Breast epithelium (tissue), 4 donors: Measurements from ENCODE around the gene KIF12. TPM values are rescaled to one million over a fixed set of nuclear protein-coding genes. Genes with fewer than 3 reads are reported as not detected.

Experiments used
- DNase-seq, 2 donors: peaks; one replicate each; pipeline ENCODE4 v3.0.0-alpha.2; 2019; ENCODE audit warnings: low spot score in 2 of 2
- H3K27ac ChIP-seq, 2 donors: fragments of 200-600 bp; sonication (generic) in 1 of 2; one replicate each; pipeline ENCODE4 v1.5.1; 2016 to 2019; ENCODE audit warnings: mild to moderate bottlenecking in 1 of 2
- H3K27me3 ChIP-seq, 2 donors: fragments of 200-600 bp; sonication (generic) in 1 of 2; one replicate each; pipeline versions ENCODE4 v1.5.1 to v1.6.0; 2017 to 2019; ENCODE audit warnings: control low read depth in 1 of 2, mild to moderate bottlenecking in 1 of 2
- H3K36me3 ChIP-seq: fragments of 200-600 bp; one replicate; pipeline ENCODE4 v1.5.1; 2019
- H3K4me1 ChIP-seq, 2 donors: fragments of 200-600 bp; sonication (generic); one replicate each; pipeline ENCODE4 v1.5.1; 2016 to 2019; ENCODE audit warnings: control low read depth in 1 of 2
- H3K4me3 ChIP-seq, 3 donors: fragments of 200-600 bp; sonication (generic); 1 replicate in 2 of 3; 2 replicates in 1 of 3; pipeline ENCODE4 v1.5.1; 2016 to 2019; ENCODE audit warnings: mild to moderate bottlenecking in 3 of 3, moderate library complexity in 2 of 3
- H3K9me3 ChIP-seq, 2 donors: fragments of 200-600 bp; sonication (generic) in 1 of 2; one replicate each; pipeline ENCODE4 v1.5.1; 2016 to 2019; ENCODE audit warnings: control low read depth in 1 of 2
- POLR2A ChIP-seq: fragments of 450-650 bp; IDR thresholded peaks from one replicate; pipeline ENCODE4 v1.6.1; 2016; ENCODE audit warnings: antibody characterized with exemption, mild to moderate bottlenecking, moderate library complexity
- POLR2AphosphoS5 ChIP-seq, 3 donors: sonication (generic); formaldehyde crosslinking; IDR thresholded peaks; one replicate each; pipeline ENCODE4 v1.6.1; 2017; ENCODE audit warnings: antibody characterized with exemption in 3 of 3
- intact Hi-C: fragments of 100-400 bp; cut with DNase I; formaldehyde crosslinking; loops from one replicate; pipeline ENCODE4 v1.15.1; 2023; ENCODE audit warnings: low total_unique reads
- total RNA-seq, 3 donors: library from RNA; depleted of rRNA; stranded (reverse); fragments of >200 nt; gene quantifications; one replicate each; pipeline ENCODE4 v1.1.0, GENCODE V29; 2016
- TF ChIP-seq, protein P1 (sequence below), 3 donors: fragments of 450-650 bp; IDR thresholded peaks; one replicate each; pipeline ENCODE4 v1.5.1; 2016 to 2017; ENCODE audit warnings: antibody characterized with exemption in 3 of 3, mild to moderate bottlenecking in 3 of 3, moderate library complexity in 3 of 3

Gene KIF12
- total RNA-seq, 3 donors from 2014 or later = 14.4 to 34.4 TPM; not detected in 1

DNA sequence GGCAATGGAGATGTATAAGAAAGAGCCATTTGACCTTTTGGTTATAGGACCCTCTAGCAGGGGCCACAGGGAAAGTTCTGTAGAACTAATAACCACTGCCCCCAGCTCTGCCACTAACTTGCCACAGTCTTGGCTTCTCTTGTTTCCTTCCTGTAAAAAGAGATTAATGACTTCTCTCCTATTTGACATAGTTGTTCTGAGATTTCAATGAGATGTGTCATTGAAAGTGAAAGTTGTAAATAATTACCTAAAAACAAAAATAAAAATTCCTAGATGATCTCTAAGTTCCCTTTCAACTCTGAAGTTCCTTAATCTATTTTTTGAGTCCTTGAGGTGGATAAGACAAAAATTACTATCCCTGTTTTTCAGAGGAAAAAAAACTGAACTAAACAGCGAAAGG is 1.4 kb upstream of the KIF12 start:
- no peak for DNase-seq

DNA sequence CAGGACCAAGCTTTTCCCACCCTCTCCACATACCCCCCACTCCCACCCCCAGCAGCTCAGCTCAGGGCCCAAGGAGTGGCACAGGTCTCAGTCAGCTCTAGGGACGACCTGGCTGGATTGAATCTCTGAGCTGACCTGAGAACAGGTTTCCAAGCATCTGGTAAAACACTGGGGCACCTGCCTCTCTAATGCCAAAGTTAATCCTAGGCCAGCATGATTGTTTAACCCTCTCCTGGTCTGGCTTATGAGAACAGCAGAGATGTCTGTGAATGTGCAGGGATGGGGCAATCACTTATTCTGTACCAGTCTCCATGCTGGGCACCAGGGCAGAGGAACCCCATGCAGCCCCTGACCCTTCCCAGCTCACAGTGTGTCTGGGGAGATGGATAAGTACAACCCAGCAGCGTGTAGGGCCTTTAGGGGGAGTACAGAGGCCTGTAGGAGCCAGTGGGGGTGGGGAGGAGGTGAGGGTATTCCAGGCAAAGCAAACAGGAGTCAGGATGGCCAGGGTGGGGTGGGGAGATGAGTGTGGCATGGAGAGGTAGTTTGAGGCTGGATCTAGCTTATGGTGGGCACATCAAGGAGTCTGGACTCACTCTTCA is 678 bp upstream of the KIF12 start:
- DNase-seq = no peak
- no peaks in the 10 kb centered on the region for H3K27me3 ChIP-seq
- intact Hi-C loops = no loop called here
- peak overlapping the region in 1 of 2 donors; percentile 59 for H3K27ac ChIP-seq
- H3K4me3 ChIP-seq = no peak overlapping the region
- no peaks in the 10 kb centered on the region for H3K36me3 ChIP-seq
- H3K9me3 ChIP-seq = peaks cover 0 to 4% of the 10 kb centered on the region in 2 donors
- TF ChIP-seq POLR2A = no peak
- TF ChIP-seq, protein P1, sequence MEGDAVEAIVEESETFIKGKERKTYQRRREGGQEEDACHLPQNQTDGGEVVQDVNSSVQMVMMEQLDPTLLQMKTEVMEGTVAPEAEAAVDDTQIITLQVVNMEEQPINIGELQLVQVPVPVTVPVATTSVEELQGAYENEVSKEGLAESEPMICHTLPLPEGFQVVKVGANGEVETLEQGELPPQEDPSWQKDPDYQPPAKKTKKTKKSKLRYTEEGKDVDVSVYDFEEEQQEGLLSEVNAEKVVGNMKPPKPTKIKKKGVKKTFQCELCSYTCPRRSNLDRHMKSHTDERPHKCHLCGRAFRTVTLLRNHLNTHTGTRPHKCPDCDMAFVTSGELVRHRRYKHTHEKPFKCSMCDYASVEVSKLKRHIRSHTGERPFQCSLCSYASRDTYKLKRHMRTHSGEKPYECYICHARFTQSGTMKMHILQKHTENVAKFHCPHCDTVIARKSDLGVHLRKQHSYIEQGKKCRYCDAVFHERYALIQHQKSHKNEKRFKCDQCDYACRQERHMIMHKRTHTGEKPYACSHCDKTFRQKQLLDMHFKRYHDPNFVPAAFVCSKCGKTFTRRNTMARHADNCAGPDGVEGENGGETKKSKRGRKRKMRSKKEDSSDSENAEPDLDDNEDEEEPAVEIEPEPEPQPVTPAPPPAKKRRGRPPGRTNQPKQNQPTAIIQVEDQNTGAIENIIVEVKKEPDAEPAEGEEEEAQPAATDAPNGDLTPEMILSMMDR (IDR thresholded peaks at IDR 0.05) = no peak
- TF ChIP-seq POLR2AphosphoS5 (IDR thresholded peaks at IDR 0.05) = no peak
- no peaks in the 10 kb centered on the region for H3K4me1 ChIP-seq

More for the DNA sequence above, 1.4 kb upstream of the KIF12 start:
- no peaks in the 10 kb centered on the region for H3K27me3 ChIP-seq
- intact Hi-C loops = no loop called here
- TF ChIP-seq, protein P1 (IDR thresholded peaks at IDR 0.05) = no peak
- TF ChIP-seq POLR2A (no peak), POLR2AphosphoS5 (IDR thresholded peaks at IDR 0.05) (no peak)
- H3K4me3 ChIP-seq = no peak overlapping the region
- no peaks in the 10 kb centered on the region for H3K36me3 ChIP-seq
- no peak overlapping the region for H3K27ac ChIP-seq
- H3K9me3 ChIP-seq = peaks cover 0 to 4% of the 10 kb centered on the region in 2 donors
- H3K4me1 ChIP-seq = no peaks in the 10 kb centered on the region

DNA sequence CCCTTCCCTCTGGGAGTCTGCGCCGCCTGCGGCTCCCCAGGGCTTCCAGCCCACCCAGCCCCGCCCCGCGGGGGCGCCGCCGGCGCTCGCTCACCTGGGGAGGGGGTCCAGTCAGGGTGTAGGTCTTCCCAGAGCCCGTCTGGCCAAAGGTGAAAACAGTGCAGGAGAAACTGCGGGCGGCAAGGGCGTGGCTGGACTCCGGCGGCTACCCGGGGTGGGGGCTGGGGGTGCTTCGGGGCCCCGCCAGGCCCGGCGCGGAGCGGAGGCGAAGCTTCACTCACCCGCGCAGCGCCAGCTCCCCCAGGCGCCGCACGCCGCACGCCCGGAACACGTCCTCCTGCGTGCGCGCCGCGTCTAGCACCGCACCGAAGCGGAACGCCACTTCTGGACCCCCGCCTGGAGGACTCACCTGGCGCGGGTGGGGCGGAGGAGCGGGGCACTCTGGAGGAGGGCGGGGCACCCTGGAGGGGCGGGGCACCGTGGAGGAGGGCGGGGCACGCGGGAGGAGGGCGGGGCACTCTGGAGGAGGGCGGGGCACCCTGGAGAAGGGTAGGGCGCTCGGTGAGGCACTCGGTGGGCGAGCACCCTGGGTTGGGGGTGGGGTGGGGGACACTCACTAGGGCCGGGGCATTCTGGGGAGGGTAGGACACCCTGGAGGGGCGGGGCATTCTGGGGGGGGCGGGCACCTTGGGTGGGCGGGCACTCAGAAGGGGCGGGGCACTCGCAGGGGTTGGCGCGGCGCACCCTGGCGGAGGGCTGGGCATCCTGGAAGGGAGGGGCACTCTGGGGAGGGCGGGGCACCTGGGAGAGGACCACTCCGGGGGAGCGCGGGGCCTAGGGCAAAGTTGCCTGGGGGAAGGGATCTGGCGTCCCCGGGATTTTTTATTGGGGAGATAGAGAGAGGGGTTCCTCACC is 814 bp downstream of the KIF12 start:
- DNase-seq = peak in 1 of 2 donors; percentile 82
- no peak for TF ChIP-seq POLR2AphosphoS5 (IDR thresholded peaks at IDR 0.05)
- TF ChIP-seq, protein P1 (IDR thresholded peaks at IDR 0.05) = no peak
- TF ChIP-seq POLR2A = no peak
- Histone ChIP-seq H3K9me3 (peaks cover 0 to 4% of the 10 kb centered on the region in 2 donors), H3K4me3 (peak overlapping the region; percentile 20 to 68 (median 61)), H3K27ac (peak overlapping the region; percentile 0 to 79), H3K36me3 (no peaks in the 10 kb centered on the region), H3K27me3 (no peaks in the 10 kb centered on the region), H3K4me1 (no peaks in the 10 kb centered on the region)
- intact Hi-C loops = no loop called here

DNA sequence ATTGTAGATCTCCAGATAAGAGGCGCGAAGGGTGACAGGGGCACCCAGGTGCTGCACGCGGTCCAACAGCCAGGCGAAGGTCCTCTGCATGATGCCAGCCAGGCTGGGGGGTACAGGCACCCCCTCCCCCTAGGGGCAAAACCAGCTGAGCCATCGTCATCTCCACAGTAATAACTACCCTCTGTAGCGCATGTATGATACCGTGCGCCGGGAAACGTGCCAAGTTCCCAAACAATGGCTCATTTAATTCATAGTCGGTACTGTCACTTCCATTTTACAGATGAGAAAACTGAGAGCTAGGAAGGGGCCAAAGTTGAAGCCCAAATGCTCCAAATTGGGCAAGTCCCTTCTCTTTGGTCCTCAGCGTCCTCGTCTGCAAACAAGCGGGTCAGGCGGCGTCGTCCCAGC is 1.5 kb downstream of the KIF12 start:
- no peaks in the 10 kb centered on the region for H3K4me1 ChIP-seq
- H3K9me3 ChIP-seq = peaks cover 0 to 4% of the 10 kb centered on the region in 2 donors
- peak overlapping the region; percentile 20 to 68 (median 61) for H3K4me3 ChIP-seq
- TF ChIP-seq POLR2AphosphoS5 (IDR thresholded peaks at IDR 0.05) (no peak), POLR2A (no peak)
- TF ChIP-seq, protein P1 (IDR thresholded peaks at IDR 0.05) = no peak
- H3K27me3 ChIP-seq = no peaks in the 10 kb centered on the region
- intact Hi-C loops = no loop called here
- H3K36me3 ChIP-seq = no peaks in the 10 kb centered on the region
- DNase-seq = no peak
- no peak overlapping the region for H3K27ac ChIP-seq
